H1 (cell line): ENCODE data around the gene CCDC60. TPM values are rescaled to one million over a fixed set of nuclear protein-coding genes. Genes with fewer than 3 reads are reported as not detected.

ENCODE experiments used
- BRCA1 ChIP-seq: IDR thresholded peaks from 2 replicates; pipeline ENCODE4 v1.6.1; 2012; ENCODE audit warnings: low read depth, low read length, improper control_type of control experiment
- HDAC2 ChIP-seq, 2 experiments: fragments of 300-600 bp in 1 of 2; sonication (generic) in 1 of 2; IDR thresholded peaks; 2 replicates each; pipeline ENCODE4 v1.6.1; 2011 to 2012; ENCODE audit warnings: low read depth in 2 of 2, low read length in 2 of 2, mild to moderate bottlenecking in 2 of 2, moderate library complexity in 2 of 2, borderline replicate concordance in 1 of 2, inconsistent platforms in 1 of 2
- polyA plus RNA-seq, 7 experiments: library from polyadenylated mRNA; depleted of rRNA in 3 of 7; stranded (reverse) in 5 of 7; unstranded in 2 of 7; fragments of >200 nt in 5 of 7; fragments of 200-250 nt in 2 of 7; gene quantifications; 1 replicate in 5 of 7; 2 replicates in 1 of 7; 4 replicates in 1 of 7; pipeline versions ENCODE4 v1.2.1 to v1.2.3, GENCODE V29; 2011 to 2013; ENCODE audit warnings: missing spikeins in 2 of 7, mixed read lengths in 2 of 7
- total RNA-seq: library from RNA; stranded (reverse); fragmentation: NEBNext Ultra II Directional; extraction: Animal tissue kit (Norgen Biotek cat#: 25700); gene quantifications from 2 replicates; pipeline ENCODE4 v1.2.1, GENCODE V29; 2021
- TF ChIP-seq, protein P1 (sequence below), 3 experiments: IDR thresholded peaks; 1 replicate in 2 of 3; 2 replicates in 1 of 3; pipeline versions ENCODE4 v1.5.1 to v1.6.1; 2011; ENCODE audit warnings: low read length in 3 of 3, mild to moderate bottlenecking in 3 of 3, inconsistent platforms in 2 of 3, low read depth in 1 of 3, moderate library complexity in 1 of 3; ENCODE audit not compliant: insufficient read depth in 1 of 3; ENCODE audit errors: control extremely low read depth in 1 of 3

Gene CCDC60
- total and polyA plus RNA-seq, 2 of the 8 experiments (the other 6 are each of a cell fraction or from before 2014, with no cell fraction given), result 0.05 TPM; not detected in 1

DNA sequence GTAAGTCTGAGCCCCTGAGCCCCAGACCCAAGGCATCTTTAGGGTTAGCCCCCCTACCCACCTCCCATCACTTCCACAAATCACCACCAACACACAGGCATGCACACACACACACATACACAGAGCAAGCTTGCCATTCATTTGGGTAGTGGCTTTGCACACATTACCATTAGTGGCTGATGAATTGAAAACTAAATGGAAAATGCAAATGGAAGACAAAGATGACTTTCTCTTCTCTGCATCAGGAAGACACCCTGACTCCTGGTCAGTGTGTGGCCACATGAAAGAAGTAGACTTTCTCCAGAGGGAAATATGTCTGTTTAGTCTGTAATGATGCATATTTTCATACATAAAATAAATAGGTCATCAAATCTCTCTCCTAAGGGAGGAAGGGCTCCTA lies 55.2 kb downstream of the CCDC60 start (continued):
- TF ChIP-seq, protein P1, sequence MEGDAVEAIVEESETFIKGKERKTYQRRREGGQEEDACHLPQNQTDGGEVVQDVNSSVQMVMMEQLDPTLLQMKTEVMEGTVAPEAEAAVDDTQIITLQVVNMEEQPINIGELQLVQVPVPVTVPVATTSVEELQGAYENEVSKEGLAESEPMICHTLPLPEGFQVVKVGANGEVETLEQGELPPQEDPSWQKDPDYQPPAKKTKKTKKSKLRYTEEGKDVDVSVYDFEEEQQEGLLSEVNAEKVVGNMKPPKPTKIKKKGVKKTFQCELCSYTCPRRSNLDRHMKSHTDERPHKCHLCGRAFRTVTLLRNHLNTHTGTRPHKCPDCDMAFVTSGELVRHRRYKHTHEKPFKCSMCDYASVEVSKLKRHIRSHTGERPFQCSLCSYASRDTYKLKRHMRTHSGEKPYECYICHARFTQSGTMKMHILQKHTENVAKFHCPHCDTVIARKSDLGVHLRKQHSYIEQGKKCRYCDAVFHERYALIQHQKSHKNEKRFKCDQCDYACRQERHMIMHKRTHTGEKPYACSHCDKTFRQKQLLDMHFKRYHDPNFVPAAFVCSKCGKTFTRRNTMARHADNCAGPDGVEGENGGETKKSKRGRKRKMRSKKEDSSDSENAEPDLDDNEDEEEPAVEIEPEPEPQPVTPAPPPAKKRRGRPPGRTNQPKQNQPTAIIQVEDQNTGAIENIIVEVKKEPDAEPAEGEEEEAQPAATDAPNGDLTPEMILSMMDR (IDR thresholded peaks at IDR 0.05; ENCODE audit: control extremely low read depth in 1 of 3, insufficient read depth in 1 of 3, low read depth in 1 of 3, low read length in 3 of 3), result no peak
- TF ChIP-seq BRCA1 (no peak), HDAC2 (IDR thresholded peaks at IDR 0.05; ENCODE audit: borderline replicate concordance in 1 of 2, low read depth in 2 of 2, low read length in 2 of 2) (no peak)
